HG02885 (cell line): ENCODE results near the gene CNOT6L.

Experiments used
- ATAC-seq: cut with Tn5 transposase; IDR thresholded peaks from one replicate; pipeline ENCODE4 v1.9.1; 2021; ENCODE audit warnings: mild to moderate bottlenecking; ENCODE audit not compliant: unreplicated experiment, poor library complexity

CNOT6L gene

GRCh38 chr4:77820649-77821561 lies 1.7 kb upstream of the CNOT6L start:
- no peak for ATAC-seq

DNA sequence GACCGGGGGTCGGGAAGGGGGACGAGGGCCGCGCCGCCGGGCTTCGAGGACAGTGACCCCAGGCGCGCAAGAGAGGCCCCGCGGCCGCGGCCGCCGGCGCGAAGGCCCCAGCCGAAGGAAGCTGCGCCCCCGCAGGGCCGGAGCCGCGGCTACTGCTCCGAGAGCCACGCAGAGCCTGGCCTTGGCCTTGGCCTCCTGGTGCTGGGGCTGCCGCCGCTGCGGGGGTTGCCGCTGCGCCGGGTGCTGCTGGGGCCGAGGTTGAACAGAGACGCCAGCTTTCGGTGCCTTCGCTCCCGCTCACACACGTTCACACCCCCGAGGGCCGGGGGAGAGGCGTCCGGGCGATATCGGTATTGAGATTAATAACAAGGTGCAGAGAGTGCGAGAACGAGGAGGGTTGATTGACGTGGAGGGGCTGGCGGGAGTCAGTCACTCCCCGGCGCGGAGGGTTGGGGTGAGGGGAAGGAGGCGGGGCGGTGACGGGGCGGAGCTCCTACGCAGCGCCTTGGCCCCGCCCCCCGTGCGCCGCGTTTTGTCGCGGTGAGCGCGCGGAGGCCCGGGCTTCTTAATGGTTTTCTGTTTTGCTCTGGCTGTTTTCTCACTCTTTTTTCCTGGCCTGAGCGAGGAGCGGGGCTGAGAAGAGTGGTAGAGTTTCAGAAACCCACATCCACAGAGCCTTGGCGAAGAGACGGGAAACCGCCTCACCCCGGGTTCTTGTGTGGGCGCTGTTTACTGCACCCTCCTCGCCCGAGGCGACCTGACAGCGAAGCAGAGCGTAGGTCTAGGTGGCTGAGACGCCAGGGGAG lies 878 bp upstream of the CNOT6L start:
- peak; percentile 76 for ATAC-seq

GRCh38 chr4:77819404-77819842 lies 255 bp upstream of the CNOT6L start:
- peak; percentile 22 for ATAC-seq

- peak; percentile 30 for ATAC-seq
Observed at GRCh38 chr4:77818073-77818601, 1.0 kb downstream of the CNOT6L start.

DNA sequence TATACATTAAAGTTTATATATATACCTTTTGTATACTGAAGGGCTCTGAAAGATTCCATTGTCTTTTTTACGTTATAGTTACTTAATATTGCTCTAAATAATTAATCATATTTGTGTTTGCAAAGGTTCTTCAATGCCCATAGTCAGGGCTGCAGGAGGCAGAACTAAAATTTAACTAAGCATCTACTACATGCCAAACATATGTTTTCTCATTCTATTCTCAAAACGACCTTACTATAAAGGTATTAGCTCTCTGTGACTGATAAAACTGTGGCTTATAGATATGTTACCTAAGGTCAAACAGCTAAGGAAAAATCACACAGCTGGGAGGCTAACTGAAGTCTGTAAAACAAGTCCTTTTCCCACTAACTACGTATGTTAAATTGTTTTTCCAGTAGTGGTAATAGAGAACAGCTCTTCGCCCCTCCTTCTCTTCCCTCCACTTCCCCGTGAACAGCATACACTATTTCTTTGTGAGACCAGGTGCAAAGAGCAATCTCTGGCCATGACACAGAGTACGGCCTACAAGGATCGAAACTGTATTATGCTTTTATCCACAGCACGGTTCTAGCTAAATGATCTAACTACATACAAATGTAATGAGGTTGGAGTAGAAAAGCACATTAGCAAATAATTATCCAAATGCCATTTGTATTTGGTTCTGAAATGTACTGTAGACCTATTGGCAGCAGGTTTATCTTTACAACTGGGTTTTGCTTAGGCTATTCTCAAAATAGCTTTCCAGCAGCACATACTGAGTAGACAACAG lies 1.7 kb downstream of the CNOT6L start:
- ATAC-seq = peak; percentile 18

DNA sequence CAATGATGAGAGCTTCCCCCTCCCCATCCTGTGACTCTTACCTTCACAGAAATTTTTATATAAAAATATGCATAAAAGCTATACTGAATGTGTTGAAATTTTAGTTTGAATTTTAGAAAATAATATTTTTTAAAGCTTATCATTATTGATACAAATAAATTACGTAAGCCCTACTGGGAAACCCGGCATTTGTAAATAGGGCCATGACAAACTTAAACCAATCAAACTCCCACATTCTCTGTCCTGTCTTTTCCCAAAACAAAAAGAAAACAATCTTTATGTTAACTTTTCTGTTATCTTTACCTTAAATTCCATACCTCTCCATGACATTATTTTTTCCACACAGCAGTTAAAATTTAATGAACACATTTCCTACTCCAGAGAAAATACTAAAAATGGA lies 2.6 kb downstream of the CNOT6L start:
- ATAC-seq = no peak

DNA sequence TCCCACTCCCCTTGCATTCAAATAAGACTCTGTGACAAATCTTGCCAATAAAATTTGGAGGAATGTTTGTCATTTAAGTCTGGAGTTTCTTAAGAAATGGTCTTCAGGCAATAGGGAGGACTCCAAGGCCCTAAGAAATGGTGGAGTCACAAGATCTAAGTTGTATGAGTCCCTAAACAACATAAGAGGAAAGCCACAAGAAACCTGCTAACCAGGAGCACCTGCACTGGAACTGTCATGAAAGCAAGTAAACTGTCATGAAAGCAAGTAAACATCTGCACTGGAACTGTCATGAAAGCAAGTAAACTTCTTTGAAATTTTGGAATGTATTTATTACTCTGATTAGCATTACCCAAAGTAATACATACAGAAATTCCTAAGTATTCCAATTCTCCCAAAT lies 3.5 kb downstream of the CNOT6L start:
- ATAC-seq = no peak

DNA sequence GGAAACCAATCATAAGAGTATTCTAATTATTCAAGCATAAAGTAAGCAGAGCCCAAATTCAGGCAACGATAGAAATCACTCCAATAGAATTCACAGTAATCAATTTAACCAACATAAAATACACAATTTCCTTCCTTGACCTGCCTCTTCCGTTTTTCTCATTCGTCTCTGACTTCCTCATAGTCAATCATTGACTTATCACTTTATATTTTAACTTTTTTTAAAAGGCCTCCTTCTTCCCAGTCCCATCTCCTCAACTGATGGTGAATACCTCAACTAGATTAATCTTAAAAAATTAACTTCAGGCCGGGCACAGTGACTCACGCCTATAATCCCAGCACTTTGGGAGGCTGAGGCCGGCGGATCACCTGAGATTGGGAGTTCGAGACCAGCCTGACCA lies 13.3 kb downstream of the CNOT6L start:
- ATAC-seq = no peak

DNA sequence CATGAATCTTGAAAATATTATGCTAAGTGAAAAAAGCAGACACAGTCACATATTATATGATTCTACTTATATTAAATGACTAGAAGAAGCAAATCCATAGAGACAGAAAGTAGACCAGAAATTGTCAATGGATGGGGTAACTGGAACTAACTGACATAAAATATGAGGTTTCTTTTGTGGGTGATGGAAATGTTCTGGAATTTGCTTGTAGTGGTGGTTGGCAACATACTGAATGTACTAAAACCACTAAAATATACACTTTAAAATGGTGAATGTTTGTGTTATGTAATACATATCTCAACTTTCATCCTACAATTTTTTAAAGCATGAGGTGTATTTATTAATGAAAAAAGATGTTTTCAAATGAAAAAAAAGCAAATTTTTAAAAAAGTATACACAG lies 14.7 kb downstream of the CNOT6L start:
- ATAC-seq = no peak

- ATAC-seq = no peak
Observed at GRCh38 chr4:77802402-77802801, 16.8 kb downstream of the CNOT6L start.

GRCh38 chr4:77801260-77801608 lies 17.9 kb downstream of the CNOT6L start:
- ATAC-seq = peak; percentile 40

DNA sequence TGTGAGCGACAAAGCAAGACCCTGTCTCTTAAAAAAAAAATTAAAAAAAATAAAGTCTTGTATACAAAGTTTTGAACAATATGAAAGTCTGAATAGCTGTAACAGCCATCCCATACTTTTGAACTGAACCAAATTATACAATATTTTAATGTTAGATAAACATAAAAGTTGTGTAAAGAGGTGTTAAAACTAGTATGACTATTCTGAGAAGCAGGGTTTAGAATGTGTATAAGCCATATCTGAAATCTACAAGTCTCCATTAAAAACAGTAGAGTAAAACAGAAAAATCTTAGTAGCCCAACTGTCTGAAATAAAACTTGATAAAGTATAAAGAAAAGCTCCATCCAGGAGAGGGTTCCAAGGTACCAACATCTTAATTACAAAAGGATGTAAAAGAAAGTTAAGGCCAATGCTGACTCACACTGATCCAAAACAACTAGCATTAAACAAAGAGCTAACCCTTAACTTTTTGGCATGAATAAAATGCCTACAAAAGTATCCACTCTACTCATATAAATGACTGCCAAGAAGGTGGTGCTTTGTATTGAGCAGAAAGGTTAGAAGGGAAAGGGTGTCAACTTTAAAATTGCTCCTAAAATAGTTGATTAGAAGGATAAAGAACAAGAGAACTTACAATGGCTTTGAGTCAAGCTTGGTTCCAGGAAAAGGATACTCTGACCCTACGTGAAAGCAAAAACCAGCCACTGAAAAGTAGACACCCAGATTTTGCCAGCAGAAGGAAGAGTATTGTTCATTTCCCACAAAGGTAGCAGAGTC lies 18.5 kb downstream of the CNOT6L start:
- ATAC-seq = peak; percentile 32

- no peak for ATAC-seq
Observed at GRCh38 chr4:77800077-77800476, 19.1 kb downstream of the CNOT6L start.

DNA sequence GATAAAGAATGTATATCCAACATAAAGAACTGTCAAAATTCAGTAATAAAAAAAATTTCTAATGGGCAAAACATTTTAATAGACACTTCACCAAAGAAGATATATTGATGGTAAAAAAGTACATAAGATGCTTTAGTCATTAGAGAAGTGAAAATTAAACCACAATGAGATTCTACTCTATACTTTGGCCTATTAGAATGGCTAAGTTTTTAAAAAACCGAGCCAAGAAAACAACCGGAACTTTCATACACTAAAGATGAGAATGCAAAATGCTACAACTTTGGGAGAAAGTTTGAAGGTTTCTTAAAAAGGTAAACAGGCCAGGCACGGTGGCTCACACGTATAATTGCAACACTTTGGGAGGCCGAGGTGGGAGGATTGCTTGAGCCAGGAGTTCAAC lies 20.8 kb downstream of the CNOT6L start:
- ATAC-seq = no peak

- no peak for ATAC-seq
Observed at GRCh38 chr4:77797239-77797638, 21.9 kb downstream of the CNOT6L start.

GRCh38 chr4:77795326-77795725 lies 23.8 kb downstream of the CNOT6L start:
- no peak for ATAC-seq

DNA sequence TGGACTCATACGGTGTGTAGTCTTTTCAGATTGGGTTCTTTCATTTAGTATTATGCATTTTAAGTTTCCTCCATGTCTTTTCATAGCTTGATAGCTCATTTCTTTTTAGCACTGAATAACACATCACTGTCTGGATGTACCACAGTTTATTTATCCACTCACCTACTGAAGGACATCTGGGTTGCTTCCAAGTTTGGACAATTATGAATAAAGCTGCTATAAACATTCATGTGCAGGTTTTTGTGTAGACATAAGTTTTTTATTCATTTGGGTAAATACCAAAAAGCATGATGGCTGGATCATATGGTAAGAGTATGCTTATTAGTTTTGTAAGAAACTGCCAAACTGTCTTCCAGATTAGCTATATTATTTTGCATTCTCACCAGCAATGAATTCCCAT lies 29.0 kb downstream of the CNOT6L start:
- no peak for ATAC-seq

DNA sequence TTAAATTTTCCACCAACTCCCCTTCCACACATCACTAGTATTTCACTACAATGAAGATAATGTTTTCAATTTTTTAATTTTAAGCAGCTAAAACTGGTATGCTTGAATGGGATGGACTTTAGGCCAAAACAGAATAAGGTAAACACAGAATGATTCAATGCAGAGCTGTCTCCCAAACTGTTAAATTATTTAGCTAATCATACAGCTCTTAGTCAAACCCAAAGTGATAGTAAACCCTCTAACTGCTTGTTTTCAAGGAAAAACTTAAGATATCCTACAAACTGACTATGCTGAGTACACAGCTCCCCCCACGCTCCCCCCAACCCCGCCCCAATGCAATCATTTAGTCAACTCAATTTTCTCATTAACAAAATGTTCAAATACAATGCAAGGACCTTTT lies 30.2 kb downstream of the CNOT6L start:
- no peak for ATAC-seq

GRCh38 chr4:77787969-77788368 lies 31.2 kb downstream of the CNOT6L start:
- no peak for ATAC-seq

DNA sequence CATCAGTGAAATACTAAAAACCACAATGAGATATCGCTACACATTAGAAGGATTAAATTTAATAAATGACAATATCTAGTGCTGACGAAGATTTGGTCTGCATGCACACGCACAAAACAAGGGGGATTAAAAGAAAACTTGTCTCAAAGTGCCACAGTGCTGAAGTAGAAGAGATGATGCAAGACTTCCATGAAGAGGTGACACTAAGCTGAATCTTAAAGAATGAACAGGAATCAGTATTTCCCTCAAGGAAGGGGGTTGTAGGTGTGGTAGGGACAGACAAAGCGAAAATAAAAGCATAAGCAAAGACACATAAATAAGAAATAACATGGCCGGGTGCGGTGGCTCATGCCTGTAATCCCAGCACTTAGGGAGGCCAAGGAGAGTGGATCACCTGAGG lies 33.5 kb downstream of the CNOT6L start:
- no peak for ATAC-seq
